GM18907 (cell line): Measurements from ENCODE around the gene JSRP1.

Experiments
- ATAC-seq: cut with Tn5 transposase; IDR thresholded peaks from one replicate; pipeline ENCODE4 v1.9.1; 2021; ENCODE audit warnings: mild to moderate bottlenecking, moderate library complexity; ENCODE audit not compliant: unreplicated experiment

JSRP1 gene

GRCh38 chr19:2233601-2234280 is 22.5 kb downstream of the JSRP1 start:
- no peak for ATAC-seq

DNA sequence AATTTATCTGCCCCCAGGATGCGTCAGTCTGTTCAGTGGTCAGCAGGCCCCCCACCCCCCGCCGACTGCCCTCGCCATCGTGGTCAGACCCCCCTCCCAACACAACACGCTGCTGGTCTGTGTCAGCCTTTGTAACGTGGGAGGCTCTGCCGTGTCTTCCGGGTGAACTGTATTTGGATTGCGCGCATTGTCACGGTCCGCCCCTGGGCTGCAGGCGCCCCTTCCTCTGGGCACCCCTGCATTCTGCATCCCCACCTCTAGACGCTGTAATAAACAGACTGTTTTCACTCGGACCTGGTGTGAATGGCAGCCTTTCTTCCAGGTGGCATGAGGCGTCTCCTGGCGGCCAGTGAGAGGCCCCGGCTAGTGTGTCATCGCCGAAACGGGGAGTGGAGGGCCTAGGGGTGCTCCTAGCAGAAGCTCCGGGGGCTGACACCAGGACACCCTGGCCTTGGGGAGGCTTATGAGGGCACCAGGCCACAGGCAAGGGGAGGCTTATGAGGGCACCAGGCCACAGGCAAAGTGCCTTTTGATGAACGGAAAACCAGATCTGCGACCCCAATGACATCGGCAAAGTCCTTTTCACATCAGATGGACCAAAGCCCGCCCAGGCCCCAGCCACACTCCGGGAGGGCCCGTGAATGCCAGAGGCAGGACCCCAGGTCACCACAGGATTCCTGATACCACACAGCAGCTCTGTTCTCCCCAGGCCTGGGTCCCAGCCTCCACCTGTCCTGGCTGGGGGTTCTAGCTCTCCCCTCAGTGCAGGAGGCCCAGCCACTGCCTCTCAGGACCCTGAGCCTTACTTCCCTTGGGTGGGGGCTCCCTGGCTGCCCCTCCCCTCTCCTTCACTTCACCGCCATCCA is 23.7 kb downstream of the JSRP1 start:
- no peak for ATAC-seq

DNA sequence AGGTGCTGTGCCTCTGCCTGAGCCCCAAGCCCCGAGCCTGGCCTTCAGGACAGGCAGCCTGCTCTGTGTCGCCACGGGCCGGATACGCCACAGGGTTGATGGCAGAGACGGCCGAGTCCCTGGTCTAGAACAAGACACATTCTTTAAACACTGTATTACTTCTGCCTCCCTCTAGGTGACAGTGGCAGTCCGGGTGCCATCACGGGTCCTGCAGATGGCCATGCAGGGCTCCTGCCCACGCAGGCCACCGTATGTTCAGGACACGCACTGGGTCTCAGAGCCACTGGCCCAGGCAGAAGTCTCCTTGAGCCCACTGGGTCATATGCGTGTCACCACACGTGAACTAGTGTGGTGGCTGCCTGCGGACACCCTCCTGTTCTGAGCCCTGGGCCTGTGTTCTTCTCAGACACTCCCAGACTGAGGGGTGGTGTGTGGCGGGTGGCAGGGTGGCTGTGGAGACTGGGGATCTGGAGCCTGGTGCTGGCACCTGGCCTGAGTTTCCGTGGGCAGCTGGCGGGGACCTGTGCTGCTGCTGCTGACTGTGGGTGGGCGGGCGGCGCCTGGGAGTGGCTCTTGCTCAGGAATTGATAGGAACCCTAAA is 24.5 kb downstream of the JSRP1 start:
- no peak for ATAC-seq

DNA sequence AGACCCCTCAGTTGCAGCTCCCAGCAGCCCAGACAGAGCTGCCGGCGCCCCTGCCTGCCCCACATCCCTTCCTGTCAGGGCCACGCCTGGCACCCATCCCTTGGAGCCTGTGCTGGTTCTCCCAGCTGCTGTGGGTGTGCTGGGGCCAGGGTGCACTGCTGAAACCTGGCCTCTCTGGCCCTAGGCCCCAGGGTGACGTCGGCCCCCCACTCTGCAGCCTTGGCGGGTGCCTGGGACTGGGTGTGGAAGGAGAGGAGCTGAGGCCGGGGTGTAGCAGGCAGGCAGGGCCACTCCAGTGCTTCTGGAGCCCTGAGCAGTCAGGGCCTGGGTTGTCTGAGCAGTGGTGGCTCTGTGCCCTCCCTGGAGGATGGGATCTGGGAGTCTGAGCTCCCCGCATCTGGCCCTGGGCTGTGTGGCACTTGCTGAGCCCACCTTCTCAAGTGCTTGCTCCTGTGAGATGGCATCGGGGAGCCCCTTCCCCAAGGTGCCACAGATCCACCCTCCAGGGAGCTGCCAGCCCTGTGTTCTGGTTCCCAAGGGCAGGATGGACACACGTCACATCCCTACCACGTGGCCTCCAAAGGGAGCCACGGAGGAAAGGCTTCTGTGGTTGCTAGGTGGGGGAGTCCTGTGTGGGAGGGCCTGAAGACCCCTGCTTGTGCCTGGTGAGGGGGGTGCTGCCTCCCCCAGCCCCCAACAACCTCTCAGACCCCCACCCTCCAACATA is 25.2 kb downstream of the JSRP1 start:
- ATAC-seq: no peak

DNA sequence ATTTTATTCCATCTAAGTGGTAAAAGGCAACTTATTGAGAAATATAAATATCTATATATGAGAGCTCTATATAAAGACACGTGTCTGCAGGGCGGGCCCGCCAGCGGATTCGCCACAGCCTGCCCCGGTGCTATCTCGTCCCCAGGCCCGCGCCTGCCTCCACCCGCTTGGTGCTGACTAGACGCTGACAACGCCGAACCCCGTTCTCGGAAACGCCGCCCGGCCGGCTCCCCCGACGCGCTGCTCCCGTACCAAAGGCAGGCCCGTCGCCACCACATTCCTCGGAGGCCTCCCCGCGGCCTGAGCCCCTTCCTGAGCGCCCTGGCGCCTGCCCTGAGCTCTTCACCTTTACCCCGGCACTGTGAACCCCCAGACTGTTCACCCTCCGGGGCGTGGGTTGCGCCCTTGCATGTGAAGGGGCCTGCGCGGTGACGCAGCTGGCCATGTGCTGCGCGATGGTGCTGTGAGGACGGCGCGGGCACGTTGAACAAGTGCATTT is 26.1 kb downstream of the JSRP1 start:
- ATAC-seq: no peak

GRCh38 chr19:2229103-2230032 is 26.8 kb downstream of the JSRP1 start:
- no peak for ATAC-seq

DNA sequence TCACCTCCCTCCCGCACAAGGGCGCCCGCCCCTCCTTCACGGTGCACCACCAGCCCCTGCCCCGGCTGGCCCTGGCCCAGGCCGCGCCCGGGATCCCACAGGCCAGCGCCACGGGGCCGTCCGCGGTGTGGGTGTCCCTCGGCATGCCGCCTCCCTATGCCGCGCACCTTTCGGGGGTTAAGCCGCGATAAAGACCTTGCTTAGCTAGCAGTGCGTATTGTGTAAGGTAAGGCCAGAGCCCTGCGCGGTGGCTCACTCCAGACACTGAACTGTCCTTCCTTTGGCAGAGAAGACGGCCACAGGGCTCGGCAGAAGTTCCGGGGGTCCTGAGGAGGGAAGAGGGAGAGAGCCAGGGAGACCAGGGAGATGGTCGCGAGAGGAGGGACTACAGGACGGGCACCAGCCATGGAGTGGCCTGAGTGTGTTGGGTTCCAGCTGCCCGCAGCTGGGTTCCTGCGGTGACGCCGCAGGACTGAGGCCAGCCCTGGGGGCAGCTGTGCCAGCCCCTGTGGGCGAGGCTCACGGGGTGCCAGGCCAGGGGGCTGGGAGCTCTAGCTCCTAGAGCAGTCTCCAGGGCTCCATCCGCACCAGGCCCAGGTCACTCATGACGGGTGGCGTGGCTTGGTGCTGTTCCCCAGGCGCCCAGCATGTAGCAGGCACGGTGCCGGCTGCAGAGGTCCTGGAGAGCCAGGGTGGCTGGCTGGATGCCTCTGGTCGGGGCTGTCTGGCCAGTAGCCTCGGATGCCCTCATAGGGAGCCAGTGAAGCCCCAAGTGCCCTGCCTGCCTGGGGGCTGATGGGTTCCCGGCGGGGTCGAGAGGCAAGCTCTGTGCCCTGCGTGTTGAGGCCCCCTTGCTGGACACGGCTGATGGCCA is 27.8 kb downstream of the JSRP1 start:
- ATAC-seq: no peak

GRCh38 chr19:2227415-2228156 is 28.6 kb downstream of the JSRP1 start:
- ATAC-seq: no peak

DNA sequence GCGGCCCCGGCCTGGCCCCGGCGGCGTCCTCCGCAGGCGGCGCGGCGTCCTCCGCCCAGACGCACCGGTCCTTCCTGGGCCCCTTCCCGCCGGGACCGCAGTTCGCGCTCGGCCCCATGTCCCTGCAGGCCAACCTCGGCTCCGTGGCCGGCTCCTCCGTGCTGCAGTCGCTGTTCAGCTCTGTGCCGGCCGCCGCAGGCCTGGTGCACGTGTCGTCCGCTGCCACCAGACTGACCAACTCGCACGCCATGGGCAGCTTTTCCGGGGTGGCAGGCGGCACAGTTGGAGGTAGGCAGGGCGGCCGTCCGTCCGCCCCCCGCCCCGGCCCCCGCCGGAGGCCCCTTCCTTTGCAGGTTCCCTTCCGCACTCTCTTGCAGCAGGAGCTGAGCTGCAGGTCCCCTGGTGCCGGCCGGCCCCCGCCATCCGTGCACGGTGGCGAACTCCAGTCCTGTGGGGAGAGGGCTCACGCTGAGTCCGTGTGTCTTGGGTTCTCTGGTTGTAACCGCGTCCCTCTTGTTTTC is 29.3 kb downstream of the JSRP1 start:
- no peak for ATAC-seq

DNA sequence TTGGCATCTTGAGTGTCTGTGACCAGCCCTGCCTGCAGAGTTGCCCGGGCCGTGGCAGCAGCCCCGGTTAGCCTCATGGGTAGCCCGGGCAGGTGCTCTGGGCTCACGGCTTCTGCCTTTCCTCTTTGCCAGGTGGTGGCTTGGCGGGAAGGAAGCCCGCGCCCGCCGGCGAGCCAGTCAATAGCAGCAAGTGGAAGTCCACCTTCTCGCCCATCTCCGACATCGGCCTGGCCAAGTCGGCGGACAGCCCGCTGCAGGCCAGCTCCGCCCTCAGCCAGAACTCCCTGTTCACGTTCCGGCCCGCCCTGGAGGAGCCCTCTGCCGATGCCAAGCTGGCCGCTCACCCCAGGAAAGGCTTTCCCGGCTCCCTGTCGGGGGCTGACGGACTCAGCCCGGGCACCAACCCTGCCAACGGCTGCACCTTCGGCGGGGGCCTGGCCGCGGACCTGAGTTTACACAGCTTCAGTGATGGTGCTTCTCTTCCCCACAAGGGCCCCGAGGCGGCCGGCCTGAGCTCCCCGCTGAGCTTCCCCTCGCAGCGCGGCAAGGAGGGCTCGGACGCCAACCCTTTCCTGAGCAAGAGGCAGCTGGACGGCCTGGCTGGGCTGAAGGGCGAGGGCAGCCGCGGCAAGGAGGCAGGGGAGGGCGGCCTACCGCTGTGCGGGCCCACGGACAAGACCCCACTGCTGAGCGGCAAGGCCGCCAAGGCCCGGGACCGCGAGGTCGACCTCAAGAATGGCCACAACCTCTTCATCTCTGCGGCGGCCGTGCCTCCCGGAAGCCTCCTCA is 30.0 kb downstream of the JSRP1 start:
- ATAC-seq: no peak

- ATAC-seq: no peak
Measured at GRCh38 chr19:2225415-2226050, 30.7 kb downstream of the JSRP1 start.

DNA sequence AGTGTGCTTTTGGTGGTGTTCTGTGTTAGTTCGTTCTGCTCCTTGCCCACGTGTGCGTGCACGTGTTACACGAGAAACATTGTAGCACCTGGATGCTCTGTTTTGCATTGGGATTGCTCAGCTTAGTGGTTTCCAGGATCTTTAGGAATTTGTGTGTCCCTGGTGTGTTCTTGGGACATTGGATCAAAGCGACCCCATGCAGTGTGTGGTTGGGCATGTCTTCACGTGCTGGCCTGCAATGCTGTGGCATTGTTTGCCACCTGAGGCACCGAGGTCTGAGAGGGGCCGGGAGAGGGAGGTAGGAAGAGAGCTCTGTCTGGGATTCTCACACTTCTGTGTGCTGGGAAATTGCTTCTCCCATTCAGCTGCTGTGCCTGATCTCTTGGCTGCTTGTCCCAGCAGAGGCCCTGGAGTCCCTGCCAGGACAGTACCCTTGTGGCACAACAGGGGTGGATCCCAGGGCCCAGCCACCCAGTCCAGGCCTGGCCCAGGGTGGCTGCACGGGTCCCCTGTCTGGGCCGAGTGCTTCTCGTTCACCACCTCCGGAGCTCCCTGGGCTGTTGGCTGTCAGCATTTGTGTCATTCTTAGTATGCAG is 31.4 kb downstream of the JSRP1 start:
- ATAC-seq: no peak

- ATAC-seq: no peak
Measured at GRCh38 chr19:2223959-2224358, 32.3 kb downstream of the JSRP1 start.

DNA sequence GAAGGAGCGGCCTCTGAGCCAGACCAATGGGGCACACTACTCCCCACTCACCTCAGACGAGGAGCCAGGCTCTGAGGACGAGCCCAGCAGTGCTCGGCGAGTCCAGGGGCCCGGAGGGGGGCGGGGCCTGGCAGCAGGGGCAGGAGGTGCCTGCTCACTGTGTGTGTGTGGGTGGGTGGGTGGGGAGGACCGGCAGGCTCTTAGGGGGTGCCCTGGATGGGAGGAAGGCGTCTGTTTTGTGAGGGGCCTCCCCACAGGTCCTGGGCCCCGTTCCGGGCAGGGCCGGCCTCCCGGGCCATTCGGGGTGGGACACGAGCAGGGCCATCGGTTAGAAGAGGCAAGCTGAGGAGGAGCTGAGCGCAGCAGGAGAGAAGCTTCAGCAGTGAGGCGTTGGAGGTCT is 32.8 kb downstream of the JSRP1 start:
- no peak for ATAC-seq

GRCh38 chr19:2221918-2222317 is 34.3 kb downstream of the JSRP1 start:
- no peak for ATAC-seq

DNA sequence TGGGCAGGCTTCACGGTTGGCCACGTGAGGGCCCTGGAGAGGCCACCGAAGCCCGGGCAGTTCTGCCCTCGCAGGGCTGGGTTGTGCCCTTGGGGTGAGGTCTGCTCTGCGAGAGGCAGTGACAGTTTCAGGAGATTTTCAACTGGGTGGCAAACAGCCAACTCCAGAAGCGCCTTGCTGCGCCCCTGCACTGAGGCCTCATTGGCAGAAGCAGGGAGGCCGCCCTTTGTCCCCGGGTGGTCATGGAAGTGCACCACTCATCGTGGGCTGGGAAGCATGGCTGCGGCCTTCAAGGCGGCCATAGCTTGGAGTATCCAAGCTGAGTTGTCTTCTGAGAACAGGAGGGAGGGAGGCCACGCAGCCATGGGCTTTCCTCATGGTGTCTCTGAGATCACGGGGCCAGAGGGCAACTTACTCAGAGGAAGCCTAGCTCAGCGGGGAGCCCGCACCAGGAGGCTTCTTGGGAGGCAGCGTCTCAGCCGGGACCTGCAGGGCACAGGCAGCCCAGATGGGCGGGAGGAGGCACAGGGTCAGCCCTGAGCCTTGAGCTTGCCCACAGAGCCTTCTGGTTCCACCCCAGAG is 34.9 kb downstream of the JSRP1 start:
- no peak for ATAC-seq
